GM19372 (cell line): ENCODE data around the gene GUCA2B.

Experiments
- ATAC-seq: cut with Tn5 transposase; IDR thresholded peaks from one replicate; pipeline ENCODE4 v1.9.1; 2021; ENCODE audit warnings: mild to moderate bottlenecking, low read depth, moderate library complexity; ENCODE audit not compliant: unreplicated experiment

GUCA2B gene

DNA sequence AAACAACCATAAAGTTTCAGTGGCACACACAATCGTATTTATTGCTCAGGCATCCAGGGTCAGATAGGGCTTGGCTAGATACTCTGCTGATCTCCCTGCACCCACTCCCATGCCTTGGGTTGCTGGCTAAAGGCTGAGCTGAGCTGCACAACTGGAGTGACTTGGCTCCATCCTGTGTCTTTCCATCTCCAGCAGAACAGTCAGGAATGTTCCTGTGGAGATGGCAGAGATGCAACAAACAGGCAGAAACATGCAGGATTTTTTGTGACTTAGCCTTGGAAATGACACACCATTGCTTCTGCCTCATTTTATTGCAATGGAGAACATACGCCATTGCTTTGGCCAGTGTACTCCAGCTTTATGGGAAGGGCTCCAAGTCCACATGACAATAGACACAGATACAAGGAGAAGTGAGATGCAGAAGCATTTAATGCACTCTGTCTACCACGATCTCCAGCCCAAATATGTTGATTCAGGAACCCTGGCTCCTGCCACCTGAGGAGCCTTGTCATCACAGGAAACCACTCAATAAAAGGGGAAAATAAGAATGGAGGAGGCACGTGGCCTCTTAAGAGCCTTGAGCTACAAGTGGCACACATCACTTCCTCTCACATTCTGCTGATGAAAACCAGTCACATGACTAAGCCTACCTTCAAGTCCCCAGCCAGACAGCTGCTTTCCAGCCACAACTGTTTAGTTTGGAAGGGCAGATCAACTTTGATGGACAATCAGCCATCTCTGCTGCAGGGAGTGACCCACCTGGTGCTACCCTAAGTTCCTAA is 10.1 kb upstream of the GUCA2B start:
- ATAC-seq, result no peak

DNA sequence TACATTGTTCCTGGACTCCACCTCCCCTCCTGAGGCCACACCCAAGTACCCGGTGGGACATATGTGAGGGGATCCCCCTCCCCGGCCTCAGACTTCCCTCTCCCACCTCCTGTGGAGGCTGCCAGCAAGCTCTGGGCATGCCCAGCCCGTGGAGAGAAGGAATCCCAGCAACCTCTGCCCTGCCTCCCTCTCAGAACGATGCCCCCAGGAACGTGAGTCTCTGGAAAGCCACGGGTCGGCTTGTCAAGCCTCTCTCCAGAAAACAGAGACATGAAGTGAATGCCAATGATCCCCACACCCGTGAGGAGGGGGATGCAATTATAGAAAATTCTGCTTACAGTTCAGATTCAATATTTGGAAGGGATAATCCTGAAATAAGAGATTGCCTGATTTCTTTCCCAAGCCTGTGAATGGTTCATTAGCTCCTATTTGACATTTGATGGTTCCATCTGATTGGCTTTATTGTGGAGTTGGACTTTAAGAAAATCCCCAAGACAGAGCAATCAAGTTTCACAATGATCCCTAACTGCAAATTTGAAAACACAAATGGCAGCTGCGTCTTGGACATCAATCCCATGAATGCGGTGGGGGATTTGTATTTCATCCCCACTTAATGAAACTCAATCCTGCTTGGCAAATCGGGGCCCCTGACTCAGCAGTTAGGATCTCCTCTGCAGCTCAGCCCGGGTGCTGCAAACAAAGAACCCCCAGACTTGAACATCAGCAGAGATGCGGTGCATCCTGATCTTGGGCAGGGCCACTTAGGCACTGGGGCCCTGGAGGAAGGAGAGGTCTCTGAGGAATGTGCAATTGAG is 9.1 kb upstream of the GUCA2B start:
- no peak for ATAC-seq

DNA sequence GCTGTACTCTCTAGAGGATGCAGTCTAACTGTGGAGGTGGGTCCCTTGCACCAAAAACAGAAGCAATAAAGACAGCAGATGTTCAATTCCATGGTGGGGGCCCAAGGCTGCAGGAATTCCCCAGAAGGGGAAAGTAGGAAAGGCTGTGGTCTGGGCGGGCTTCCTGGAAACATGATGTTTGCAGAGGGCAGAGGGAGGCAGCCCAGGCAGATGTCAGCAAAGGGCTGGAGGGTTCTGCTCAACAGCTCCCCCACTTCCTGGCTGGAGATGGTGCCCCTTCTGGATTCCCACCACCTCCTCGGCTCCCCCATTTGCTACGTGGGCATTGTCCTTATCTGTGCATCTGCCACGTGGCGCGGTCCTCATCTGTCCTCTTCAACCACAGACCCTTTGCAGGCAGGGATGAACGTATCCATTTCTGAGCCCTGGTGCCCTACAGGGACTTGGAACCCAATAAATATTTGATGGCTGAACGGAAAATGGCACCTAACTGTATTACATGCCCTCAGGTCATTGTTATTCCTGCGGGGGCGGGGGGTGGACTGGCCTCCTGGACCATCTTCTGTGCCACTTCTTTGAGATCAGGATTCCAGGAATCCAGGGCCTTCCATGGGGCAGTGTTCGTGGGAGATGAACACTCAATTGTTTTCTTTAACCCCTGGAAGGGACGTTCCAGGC is 8.4 kb upstream of the GUCA2B start:
- ATAC-seq, result no peak

DNA sequence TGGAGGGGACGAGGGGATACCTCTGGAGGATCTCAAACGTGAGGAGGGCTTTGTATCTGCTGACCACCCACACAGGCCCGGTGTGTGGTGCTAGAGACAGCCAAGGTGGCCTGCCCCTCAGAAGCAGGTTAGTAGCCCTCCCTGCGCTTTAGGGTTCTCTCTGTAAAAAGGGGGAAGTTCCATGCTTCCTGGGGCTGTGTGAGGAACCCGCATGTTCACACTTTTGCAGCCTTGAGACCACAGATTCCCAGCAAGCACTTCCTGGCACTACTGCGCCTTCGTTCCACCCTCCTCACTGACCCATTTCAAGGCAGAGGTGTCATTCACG is 7.9 kb upstream of the GUCA2B start:
- ATAC-seq, result no peak

DNA sequence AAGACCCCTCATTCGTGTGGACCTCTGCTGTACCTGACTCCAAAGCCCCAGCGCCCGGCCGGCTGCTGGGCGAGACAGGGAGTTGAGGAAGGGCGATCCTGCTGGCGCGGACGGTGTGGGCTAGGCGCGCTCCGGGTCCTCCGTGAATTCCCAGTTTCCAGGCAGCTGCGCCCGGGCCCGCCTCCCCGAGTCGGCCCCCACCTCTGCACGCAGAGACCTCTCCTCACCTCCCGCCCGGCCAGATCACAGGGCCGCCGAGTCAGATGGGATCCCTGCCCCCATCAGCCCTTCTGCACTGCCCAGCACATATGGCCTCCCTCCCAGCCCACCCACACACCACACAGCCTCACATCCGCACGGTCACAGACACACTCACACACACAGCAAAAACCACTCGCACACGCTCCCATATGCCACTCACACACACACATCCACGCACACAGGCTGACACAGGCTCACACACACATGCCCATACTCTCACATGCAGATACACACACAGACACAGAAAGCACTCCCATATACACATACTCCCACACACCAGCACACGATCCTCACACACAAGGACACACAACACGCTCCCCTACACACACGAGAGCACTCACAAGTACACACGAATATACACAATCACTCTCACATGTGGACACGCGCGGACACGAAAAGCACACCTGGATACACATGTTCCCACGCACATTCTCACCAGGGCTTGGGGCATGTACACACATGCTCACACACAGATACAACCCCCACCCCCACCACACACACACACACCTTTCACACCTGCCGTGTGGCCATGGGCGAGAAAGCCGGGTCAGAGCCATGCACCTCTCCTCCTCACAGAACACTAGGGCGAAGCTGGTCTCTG is 7.2 kb upstream of the GUCA2B start:
- no peak for ATAC-seq

DNA sequence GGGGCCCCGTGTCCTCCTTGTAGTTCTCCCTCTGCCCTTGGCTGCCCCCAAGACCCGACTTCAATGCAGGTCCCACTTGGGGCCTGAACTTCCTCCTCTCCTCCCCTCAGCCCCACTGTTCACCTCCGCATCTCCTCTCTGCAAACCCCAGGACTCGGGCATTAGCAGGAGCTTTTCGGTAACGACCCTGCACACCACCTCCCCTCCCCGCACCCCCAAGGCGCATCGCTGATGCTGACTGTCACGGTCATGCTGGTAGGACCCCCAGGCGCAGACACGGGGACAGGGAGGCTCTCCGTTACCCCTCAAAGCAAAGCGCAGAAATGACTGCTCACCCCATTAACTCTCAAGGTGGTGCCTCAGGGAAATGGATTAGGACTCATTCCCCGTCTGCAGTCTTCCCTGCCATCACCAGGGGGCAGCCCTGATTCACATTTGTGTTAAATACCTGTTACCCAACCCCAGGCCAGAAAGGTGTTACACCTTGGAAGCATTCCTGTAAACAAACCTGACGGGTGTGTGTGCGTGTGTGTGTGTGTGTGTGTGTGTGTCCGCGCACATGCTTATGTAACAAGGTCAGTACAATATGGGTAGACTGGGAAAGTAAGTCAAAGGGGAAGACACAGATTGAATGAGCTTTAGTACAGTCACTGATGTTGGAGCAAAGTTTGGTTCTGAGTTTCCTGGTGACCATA is 6.4 kb upstream of the GUCA2B start:
- ATAC-seq, result no peak

DNA sequence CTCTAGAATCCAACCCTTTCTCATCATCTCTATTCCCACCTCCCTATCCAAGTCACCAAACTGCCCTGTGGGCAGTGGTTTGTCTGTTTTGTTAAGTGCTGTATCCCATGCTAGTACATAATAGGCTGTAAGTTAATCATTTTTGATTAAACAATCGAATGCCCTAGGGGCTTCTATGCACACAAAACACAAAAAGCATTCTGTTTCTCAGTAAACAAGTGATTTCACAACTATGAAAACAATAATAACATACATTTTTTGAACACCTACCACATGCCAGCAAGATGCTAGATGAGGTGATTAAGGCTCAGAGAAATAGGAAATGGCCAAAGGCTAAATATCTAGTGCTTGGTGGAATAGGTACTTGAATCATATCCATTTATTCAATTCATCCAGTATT is 5.0 kb upstream of the GUCA2B start:
- ATAC-seq, result no peak

DNA sequence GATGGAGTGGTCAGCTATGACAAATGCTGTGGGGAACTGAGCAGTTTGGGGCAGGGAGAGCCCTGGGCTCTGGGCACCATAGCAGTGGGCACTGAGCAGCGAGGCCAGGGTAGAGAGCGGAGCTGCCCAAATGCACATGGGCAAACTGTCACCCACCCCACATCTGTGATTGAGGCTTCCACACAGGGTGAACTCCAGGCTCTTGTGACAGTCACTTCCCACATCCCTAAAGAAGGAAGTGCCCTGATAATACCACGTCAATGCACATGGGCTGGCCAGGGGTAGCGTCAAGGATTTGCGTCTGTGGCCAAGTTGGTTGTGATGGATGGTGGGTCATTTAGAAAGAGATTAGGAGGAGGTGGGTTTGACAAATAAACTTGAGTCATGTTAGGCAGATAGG is 2.6 kb upstream of the GUCA2B start:
- no peak for ATAC-seq

DNA sequence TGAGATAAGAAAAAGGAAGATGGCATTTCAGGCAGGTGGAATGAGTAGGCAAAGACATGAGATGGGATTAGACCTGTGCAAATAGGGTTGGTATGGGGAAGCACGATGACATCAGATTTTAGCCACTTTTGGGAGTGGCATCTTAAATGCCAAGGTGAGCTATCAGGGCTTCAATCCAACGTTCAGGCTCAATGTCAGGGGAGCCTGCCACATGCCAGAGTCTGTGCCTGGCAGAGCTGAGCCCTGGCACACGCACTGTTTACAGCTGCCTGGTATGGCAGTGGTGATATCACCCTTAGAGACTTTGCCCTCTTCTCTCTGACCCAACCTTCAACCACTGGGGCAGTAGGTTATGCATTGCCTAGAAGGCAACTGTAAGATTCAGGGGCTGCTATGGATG is 1.1 kb upstream of the GUCA2B start:
- ATAC-seq, result no peak

DNA sequence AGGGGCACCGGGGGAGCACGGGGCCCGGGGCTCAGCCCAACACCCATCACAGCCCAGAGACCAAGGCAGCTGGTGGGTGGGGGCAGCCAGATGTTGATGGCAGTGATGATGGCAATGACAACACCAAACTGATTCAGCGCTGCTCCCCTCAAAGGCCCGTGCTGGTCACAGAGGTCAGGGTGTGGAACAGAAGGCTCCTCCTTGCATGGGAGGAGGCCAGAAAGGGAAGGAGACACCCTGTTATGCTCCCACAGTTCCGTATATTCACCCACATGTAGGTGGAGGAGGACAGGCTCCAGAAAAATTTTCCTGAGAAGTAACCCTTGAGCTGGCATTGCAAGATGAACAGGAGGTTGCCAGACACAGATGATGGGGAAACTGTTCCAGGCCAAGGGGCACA is 414 bp downstream of the GUCA2B start:
- no peak for ATAC-seq

DNA sequence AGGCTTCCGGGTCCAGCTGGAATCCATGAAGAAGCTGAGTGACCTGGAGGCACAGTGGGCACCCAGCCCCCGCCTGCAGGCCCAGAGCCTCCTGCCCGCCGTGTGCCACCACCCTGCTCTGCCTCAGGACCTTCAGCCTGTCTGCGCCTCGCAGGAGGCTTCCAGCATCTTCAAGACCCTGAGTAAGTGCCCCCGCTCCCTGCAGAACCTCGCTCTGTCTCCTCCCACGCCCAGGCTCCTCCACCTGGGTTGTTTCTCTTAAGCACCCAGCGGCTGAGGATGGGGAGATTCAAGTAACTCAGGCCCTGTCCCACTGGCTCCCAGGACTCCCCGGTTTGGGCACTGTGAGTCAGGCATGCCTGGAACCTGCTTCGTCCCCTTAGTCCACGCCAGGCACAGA is 1.5 kb downstream of the GUCA2B start:
- ATAC-seq, result no peak

DNA sequence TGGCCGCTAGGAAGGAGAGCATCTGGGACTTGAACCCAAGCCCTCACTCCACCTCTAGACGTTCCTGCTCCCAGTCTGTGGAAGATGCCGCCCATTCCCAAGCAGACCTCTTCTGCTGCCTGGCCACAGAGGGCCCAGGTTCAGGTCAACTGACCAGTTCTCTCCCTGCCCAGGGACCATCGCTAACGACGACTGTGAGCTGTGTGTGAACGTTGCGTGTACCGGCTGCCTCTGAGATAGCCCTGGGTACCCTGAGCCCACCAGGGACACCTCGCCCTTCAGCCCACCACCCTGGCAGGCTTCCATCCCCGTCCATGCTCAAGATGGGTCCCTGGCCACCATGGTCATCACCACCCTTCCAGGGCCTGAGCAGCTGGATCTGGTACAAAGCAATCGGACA is 2.2 kb downstream of the GUCA2B start:
- ATAC-seq, result no peak

DNA sequence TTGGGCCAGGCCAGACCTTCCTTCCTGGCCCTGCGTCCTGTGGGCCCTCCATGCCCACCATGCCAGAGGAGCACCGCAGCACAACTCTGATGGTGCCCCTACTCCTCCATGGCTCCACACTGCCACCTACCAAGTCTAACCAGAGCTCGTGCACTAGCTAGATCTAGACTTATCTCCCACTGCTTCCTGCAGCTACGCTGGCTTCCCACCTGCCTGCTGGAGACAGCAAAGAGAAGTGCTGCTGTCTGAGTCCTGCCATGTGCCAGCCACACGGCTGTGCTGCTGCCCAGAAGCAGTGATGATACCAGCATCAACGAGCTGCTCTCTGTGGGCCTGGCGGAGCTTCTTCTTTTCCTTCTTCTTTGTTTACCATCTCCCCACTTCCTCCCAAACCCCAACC is 4.5 kb downstream of the GUCA2B start:
- no peak for ATAC-seq

DNA sequence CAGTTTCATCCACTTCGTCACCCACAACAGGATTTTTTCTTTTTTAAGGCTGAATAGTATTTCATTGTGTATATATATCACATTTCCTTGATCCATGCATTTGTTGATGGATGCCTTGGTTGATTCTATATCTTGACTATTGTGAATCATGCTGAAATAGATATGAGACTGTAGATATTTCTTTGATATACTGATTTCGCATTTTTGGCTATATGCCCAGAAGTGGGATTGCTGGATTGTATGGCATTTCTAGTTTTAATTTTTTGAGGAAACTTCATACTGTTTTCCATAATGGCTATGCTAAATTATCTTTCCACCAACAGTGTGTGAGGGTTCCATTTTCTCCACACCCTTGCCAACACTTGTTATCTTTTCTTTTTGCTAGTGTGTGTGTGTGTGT is 5.0 kb downstream of the GUCA2B start:
- ATAC-seq, result no peak

DNA sequence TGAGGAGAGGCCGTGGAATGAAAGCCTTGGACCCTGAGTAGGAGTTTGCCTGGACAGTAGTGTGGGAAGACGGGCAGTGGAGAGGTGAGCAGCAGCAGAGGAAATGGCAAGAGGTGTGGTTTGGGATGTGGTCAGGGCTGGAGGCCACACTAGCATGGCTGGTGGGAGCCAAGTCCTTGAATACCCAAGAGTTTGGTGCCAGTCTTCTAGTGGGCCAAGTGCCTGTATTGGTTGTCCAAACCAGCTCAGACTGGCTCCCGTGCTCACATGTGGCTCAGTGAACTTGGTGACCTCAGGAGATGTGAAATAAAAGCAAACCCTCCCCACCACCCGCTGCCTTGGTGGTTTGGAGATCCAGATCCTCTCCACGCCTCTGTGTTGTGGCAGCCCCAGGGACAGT is 9.0 kb downstream of the GUCA2B start:
- ATAC-seq, result no peak

DNA sequence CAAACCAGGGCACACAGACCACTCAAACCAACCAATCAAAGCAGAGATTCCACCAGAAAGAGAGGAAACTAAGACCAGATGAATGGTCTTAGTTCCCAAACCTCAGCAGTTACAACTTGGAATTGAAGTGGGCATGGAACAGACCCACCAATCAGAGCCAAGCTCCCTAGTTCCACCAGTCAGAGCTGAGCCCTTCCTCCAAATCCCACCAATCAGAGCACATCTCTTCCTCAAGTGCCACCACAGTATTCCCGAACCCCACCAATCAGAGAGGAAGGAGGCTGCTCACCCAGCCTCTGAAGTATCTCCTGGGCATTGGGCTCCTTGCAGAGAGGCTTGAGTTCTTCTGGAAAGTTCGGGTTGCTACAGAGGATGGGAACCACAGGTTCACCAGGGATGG is 9.9 kb downstream of the GUCA2B start:
- ATAC-seq, result no peak

DNA sequence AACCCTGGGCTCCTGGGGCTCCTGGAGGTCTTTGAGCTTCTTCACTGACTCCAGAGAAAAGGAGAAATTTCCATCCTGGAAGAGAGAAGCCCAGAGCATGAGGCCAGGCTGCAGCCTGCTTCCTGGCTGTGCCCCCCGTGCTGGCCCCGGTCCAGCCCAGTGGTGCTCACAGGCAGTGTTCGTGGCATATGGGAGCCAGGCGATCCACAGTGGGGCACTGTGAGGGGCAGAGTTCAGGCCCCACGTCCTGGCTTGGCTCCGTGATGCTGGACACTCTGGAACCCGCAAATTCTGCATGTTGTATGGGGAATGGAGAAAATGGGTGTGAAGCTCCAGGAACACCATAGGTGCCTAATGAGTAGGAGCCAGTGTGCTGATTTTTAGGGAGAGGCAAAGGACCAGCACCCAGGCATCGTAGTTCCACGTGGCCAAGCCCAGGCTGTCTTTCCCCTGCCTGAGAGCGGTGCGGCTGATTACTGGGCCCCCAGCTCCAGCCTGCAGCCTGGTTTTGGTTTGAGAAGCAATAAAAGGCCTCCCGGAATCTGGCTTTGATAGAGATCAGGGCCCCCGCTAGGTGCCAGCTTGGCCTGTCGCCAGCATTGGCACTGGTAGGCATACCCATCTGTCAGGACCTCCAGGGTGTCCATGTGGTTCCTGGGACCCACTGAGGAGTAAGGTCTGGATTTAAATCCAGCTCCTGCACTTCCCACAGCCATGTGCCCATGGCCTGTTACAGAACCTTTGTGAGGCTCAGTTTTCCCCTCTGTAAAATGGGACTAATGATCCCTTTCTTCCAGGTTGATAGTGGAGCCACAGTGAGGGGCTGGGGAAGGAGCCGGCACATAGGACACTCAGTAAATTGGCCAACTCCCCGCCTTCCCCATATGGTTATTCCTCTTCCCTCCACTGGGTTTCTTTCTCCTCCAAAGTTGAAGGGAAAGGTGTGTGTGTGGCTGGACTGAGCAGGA is 10.6 kb downstream of the GUCA2B start:
- ATAC-seq, result no peak

DNA sequence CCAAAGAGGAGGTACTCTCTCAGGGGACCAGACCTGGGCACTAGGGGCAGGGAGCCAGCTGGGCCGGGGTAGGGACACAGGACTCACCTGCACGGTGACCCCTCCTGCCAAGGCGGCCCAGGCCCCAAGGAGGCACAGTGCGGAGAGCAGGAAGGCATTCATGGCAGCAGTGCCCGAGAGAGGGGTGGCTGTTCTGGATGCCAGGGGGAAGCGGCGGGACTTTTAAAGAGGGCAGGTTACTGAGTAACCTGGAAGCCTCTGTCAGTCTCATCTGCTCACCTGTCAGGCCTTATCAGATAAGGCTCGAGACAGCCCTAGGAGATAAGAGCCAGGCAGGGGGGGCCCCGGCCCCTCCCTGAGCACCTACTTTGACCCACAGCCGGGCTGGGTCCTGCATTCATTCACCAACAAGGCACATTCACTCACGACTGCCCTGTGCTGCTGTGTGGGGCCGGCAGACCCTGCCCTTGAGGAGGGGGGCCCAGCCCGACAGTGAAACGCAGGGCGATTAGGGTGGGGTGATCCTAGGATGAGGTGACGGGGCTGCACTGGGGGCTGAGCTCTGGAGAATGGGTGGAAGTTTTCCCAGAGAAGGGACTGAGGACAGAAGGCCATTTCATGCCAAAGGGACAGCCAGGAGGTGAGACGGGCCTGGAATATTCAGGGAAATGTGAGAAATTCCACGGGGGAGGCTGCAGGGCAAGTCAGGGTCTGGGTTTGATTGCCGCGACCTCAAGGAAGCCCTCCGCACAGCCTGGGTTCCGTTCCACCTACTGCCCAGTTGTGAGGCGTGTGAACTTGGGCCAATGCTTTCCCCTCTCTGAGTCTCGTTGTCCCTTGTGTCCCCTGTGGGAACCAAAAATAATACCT is 11.6 kb downstream of the GUCA2B start, which contains the start of gene GUCA2A:
Gene GUCA2A (minus strand): TSS at position 195 of the 870 bp plus-strand sequence. CDS start 33 bp downstream, at position 162.
- no peak for ATAC-seq
